Stimulated activated CD4-positive, alpha-beta T cell treated with anti-CD3 and anti-CD28 coated beads, Interleukin-2, amount 100 ng/mL, for 4 hours (primary cell): Measurements from ENCODE around the gene MYH6.
"Not testable (repeated sequence)": the region's sequence is repeated elsewhere in the genome, so short reads cannot be mapped to it uniquely, and the experiment has no call there.

Source experiments
- DNase-seq: peaks from one replicate; pipeline ENCODE4 v3.0.0-alpha.2; 2020; ENCODE audit warnings: low read depth

The MYH6 gene

DNA sequence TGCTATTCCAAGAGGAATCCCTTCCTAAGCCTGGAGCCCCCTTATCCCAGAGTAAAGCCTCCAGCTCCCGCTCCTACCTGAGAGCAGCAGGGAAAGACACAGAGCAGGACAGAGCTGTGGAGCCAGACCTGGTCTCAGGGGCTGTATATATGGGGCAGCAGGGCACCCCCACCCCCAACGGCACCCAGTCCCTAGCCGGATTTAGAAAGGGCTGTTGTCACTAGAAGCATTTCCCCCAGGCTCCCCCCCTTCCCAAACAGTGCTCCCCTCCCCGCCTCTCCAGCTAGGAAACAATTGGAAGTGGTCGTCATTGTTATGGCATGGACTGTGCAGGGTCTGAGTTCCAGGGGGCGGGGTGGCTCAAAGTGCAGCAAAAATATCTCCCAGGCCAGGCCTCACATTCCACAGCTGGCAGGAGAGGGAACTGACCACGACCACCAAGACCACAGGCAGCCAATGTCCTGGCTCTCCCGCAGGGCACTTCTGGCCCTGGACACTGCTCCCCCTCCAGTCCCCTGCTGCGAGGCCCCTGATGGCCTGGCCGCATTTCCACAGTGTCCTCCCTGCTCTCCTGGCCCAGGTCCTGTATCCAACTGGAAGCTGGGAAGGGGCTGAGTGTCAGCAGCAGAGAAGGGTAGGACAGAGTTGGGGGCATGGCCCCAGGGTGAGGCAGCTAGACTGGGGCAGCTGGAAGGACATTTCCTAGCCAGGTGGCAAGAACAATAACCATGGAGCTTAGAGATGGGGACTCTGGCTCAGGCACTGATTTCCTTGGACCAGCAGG is 27.7 kb upstream of the MYH6 start, which contains the start of gene MYH7:
Gene MYH7 (minus strand): TSS at position 118 of the 784 bp plus-strand sequence. CDS start 1,928 bp downstream, outside the sequence.
- DNase-seq: no peak

DNA sequence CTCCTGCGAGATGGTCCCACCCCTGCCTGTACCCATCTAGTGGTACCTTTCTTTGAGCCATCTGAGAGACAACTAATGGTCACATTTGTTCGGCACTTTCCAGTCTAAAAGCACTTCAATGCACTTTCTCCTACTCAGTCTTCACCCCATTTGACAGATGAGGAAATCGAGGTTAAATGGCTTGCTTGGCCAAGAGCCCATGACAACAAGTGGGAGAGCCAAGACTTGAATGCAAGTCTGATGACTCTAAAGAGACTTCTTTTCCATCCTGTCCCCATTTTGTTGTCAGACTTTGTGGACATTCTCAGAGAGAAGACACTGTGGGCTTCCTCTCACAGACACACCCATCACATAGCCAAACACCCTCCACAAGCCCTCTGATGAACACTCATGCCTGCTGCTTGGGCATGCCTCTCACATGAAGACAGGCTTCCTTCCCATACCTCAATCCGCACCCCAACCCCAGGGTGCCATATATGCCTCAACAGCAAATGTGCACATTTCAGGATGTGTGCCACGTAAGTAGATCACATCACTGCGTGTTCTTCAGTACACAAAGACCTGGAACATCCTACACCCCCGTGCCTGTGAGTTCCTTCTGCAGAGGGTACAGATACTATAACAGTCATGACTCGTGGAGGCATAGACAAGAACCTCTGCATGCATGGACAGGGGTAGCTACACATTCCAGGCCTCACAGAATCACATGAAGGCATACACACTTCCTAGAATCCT is 26.6 kb upstream of the MYH6 start:
- no peak for DNase-seq

DNA sequence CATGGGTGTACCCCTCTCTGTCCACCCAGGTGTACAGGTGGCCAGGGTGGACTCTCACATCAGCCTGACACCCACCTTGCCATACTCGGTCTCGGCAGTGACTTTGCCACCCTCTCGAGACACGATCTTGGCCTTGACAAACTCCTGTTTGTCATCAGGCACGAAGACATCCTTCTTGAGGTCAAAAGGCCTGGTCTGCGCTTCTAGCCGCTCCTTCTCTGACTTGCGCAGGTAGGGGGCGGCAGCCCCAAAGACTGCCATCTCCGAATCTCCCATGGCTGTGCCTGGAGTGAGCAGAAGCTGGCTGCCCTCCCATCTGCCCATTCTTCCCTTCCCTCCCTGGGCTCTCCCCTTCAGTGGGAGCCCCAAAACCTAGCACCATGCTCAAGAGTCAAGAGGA is 25.4 kb upstream of the MYH6 start:
- no peak for DNase-seq

DNA sequence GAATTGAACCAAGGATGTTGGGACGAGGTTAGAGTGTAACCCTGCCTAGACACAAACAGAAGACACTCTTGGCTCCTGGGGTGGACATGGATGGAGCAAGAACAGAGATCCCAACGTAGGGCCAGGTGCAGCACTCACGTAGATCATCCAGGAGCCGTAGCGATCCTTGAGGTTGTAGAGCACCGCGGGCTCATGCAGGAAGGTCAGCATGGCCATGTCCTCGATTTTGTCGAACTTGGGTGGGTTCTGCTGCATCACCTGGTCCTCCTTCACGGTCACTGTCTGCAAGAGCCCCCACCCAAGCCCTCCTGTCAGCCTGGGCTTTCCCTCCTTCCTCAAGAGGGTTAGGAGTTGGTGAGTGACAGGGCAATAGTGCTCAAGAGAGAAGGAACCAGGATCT is 24.9 kb upstream of the MYH6 start:
- no peak for DNase-seq

DNA sequence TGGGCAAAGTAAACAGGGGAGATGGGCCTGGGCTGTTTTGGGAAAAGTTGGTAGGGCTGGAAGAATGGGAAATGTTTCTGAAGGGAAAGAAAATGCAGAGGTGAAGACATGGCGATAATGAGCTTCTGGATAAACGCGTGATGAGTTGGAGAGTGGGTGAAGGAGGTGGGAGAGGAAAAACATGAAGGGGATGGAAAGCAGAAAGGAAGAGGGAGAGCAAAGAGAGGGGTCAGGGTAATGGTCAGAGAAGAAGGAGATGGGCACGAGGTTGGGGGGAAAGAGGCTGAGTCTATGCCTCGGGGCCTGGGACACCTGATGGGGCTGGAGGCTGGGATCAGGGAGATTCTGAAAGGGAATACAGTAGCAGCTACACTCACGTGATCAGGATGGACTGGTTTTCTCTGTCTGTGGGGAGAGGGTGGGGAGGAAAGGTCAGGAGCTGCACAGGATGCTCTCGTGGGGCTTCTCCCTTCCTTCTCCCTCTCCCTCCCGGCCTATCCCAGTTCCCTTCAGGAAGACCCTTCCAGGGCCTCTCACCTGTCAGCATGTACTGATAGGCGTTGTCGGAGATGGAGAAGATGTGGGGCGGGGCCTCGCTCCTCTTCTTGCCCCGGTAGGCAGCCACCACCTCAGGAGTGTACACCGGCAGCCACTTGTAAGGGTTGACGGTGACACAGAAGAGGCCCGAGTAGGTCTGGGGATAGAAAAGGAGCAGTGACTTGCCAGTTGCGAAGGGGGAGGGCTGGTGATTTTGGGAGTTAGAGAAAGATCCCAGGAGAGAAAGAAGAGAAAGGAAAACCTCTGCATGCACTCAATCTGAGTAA is 24.2 kb upstream of the MYH6 start:
- no peak for DNase-seq

DNA sequence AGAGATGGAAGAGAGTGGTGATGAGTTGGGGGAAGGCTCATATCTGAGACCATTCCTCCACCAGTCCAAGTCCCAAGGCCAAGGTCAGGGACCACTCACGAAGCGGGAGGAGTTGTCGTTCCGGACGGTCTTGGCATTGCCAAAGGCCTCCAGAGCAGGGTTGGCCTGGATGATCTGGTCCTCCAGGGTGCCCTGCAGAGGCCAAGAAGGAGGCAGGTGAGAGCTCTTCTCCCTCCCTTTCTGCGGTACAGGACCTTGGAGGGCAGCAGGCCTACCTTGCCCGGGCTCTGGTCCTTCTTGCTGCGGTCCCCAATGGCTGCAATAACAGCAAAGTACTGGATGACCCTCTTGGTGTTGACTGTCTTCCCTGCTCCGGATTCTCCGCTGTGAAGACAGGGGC is 23.4 kb upstream of the MYH6 start:
- no peak for DNase-seq

DNA sequence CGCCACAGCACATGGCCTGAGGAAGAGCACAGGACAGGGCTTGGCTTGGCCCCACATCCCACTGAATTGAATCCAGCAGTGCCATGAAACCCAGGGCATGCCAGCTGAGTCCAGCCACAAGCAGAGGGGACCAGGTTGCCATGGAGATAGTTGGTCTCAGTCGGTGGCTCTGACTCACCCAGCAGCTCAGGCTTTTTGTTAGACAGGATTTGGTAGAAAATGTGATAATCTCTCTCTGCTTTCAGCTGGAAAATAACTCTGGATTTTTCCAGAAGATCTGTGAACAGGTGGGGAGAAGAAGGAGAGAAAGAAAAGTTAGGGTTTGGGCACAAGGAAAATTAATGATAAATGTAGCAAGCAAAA is 22.6 kb upstream of the MYH6 start:
- DNase-seq: no peak

DNA sequence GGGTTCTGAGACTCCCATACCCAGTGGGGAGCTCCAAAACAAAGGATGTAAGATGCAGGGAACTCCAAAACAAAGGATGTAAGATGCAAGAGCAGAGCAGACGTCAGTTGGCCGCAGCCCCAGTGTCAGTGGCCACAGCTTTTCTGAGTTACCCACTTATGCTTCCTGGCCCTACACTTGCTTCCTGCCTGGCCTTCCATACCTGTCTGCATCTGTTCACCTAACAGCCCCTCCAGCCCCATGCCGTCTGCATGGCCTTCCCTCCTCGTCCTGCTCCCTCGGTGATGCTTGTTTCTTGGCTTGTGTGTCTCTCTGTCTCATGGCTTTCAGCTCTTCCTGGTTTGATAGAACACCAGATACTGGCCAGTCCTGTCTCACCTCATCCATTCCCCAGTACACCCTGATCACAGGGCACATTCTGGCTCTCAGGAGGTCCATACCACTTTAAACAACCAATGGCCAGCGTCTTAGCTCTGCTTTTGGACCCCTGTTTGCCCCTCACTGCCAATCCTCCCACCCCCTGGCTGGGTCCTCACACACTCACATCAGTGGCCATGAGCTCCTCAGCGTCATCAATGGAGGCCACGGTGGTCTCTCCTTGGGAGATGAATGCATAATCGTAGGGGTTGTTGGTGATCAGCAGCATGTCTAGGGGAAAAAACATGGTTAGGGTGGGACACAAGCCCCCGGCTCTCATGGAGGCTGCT is 22.1 kb upstream of the MYH6 start:
- DNase-seq: no peak

DNA sequence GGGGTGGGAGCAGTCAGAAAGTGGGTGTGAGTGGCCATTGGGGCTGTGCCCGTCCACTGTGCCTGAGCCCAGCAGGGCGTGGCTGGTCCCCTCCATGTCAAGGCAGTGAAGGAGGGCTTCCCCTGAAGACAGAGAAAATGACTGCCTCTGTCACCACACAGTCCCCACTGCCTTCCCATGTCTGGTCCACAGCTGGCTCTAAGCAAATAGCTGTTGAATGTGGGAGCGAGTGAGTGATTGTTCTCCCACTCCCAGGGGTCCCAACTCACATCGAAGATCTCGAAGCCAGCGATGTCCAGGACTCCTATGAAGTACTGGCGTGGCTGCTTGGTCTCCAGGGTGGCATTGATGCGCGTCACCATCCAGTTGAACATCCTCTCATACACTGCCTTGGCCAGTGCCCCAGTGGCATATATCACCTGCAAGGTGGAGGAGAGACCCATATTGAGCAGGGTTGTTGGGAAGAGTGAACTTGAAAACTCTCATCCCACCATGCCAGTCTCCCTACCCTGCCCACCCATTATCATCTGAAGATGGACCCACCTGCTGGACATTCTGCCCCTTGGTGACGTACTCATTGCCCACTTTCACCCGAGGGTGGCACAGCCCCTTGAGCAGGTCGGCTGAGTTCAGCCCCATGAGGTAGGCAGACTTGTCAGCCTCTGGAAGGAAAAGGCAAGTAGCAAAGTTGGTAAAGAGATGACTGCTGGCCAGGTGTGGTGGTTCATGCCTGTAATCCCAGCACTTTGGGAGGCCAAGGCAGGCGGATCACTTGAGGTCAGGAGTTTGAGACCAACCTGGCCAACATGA is 20.8 kb upstream of the MYH6 start:
- DNase-seq: no peak

DNA sequence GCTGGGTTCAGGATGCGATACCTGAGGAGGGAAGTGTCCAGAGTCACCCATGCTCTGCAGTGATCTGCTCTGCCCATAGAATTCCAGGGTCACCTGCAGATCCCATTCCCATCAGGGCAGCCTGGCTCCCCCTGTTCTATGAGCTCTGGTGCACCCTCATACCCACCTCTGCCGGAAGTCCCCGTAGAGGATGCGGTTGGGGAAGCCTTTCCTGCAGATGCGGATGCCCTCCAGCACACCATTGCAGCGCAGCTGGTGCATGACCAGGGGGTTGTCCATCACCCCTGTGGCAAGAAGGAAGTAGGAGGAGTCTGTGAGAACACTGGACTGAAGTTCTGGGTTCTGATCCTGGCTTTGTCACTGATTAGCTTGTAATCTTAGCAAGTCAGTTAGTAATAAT is 17.7 kb upstream of the MYH6 start:
- not testable (repeated sequence) for DNase-seq

DNA sequence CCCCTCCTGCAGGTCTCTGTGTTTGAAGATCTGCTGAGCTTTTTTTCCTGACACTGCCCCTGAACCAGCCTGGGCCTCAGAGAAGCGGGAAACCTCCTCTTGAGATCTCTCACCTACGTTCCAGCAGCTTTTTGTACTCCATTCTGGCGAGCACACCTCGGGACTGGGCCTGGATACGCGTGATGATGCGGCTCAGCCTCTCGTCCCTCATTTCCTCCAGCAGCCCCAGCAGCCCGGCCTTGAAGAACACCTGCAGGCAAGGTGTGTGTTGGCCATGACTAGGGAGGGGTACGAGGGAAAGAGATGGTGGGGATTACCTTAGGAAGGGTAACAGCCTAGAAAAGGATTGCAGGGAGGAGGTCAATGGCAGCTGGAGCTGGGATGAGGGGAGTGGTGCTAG is 17.1 kb upstream of the MYH6 start:
- DNase-seq: no peak

DNA sequence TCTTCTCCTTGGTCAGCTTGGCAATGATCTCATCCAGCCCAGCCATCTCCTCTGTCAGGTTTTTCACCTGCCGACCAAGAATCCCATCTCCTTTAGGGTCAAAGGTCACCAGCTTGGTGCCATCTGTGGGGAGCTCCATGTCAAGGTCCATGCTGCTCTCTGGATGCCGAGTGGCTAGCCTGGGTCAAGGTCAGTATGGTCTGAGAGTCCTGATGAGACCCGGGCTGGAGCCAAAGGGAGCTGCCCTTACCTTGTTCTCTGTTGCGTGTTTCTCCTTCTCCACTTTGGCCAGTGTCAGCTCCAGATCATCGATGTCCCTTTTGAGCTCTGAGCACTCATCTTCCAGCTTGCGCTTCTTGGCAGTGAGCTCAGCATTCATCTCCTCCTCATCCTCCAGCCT is 15.6 kb upstream of the MYH6 start:
- DNase-seq: no peak

DNA sequence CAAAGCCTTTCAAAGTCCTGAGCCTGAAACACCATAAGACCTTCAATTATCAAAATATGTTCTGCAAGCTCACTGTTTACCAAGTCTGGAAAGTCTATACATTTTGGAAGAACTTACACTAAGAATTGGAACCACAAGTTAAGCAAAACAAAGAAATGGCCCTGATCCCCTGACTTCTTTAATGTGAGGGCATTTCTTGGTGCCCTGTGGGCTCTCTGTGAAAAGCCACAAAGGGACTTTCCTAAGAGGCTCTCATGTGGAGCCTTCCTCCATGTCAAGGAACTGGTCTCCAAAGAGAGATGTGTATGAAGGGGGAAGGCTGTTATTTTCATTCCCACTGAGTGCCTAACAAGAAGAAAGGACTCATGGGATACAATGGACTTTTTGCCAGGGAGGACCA is 13.5 kb upstream of the MYH6 start:
- DNase-seq: no peak

DNA sequence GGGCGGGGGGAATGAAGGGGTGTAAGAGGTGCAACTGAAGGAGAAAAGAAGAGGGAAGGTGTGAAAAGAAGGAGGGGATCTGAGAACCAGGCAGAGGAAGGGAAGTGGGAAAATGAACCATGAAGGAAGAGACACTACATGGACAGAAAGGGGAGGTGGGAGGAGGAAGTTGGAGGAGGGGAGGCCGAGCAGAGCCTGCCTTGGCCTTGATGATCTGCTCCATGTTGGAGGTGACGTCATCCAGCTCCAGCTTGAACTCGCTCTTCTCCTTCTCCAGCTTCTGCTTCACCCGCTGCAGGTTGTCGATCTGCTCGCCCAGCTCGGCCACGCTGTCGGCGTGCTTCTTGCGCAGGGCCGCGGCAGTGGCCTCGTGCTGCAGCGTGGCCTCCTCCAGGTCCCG is 11.6 kb upstream of the MYH6 start:
- DNase-seq: not testable (repeated sequence)

DNA sequence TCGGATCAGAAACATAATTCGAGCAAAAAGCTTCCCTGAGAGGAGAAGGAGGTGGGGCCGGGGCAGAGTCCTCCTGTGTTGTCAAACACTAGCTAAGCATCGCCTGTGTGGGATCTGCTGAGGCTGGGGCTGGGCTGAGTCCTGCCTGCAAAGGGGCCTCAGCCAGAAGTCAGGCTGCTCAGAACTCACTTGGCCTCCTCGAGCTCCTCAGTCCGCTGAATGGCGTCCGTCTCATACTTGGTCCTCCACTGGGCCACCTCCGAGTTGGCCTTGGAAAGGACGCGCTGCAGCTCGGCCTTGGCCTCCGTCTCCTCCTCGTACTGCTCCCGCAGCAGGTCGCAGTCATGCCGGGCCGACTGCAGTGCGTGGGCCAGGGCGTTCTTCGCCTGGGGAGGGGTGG is 9.9 kb upstream of the MYH6 start:
- DNase-seq: no peak

DNA sequence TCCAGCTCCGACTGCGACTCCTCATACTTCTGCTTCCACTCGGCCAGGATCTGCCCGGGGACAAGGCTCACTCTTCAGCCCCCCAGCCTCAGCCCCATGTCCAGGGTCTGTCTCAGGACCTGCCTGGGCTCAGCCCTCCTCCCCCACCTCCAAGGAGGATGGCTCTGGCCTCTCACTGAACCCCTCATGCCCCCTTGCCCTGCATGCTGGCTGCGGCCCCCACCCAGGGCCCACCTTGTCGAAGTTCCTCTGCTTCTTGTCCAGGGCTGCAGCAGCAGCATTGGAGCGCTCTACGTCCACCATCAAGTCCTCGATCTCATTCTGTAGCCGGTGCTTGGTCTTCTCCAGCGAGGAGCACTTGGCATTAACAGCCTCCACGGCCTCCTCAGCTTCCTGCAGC is 9.2 kb upstream of the MYH6 start:
- not testable (repeated sequence) for DNase-seq

DNA sequence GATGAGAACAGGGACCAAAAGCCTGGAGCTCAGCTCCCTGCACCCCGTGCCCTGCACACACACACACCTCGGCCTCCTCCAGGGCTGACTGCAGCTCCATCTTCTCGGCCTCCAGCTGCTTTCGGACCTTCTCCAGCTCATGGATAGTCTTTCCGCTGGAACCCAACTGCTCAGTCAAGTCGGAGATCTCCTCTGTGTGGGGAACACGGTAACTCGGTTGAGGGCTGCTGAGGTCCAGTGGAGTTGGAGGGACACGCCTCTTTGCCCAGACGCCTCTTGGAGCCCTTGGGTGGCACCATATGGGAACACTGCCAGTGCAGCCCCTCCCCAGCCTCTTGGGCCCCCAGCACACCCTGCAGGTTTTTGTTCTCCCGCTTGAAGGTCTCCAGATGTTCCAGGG is 8.7 kb upstream of the MYH6 start:
- DNase-seq: no peak

DNA sequence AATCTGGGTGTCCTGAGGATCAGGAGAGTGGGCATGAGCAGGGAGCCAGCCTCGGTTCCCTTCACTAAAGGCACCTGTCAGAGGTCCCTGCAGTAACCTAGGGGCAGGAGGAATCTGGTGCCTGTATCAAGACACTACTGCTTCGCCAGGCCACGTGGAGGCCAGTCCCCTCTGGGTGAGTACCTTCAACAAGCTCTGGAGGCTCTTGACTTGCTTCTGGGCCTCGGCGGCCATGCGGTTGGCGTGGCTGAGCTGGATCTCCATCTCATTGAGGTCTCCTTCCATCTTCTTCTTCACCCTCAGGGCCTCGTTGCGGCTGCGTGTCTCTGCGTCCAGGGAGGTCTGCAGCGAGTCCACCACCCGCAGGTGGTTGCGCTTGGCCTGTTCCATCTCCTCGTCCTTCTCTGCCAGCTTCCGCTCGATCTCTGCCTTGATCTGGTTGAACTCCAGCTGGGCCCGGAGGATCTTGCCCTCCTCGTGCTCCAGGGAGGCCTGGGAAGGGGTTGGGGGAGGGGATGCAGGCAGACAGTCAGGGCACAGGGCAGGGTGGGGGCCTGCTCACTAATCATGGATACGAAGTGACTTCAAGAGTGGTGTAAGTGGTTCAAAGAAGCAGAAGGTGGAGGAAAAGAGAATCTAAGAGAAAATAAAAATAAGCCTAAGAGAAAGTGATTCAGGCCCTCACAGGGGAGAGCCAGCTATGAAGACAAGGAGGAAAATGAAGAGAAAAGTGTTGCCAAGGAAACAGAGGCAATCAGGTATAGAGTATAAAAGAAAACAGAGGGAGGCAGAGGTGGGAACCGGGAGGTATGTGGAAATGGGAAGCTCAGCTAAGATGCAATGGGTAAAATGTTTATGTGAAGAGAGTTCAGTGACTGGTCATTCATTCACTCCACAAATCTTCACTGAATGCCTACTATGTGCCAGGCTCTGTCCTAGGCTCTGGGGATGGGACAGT is 8.0 kb upstream of the MYH6 start:
- DNase-seq: no peak

DNA sequence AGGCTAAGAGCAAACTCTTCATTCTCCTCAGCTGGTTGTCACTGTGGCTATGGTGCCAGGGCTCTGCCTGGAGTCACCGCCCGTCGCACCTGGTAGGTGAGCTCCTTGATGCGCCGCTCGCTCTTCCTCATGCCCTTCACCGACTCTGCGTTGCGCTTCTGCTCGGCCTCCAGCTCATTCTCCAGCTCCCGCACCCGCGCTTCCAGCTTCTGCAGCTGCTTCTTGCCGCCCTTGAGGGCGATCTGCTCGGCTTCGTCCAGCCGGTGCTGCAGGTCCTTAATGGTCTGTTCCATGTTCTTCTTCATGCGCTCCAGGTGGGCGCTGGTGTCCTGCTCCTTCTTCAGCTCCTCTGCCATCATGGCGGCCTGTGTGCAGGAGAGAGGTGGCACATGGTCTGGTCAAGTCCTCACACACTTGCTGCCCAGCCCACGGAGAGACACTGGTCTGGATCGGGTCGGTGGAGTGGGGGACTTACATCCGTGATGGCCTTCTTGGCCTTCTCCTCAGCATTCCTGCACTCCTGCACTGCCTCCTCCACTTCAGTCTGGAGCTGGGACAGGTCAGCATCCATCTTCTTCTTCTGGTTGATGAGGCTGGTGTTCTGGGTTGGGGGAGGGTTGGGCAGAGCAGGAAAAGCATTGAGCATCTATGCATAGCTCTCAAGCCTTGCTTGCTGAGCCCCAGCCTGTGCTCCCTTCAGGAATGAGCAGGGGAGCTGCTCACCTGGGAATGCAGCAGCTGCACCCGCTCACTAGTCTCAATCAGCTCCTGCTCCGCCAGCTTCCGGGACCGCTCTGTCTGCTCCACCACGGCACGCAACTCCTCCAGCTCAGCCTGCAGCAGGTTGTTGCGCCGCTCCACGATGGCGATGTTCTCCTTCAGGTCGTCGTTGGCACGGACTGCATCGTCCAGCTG is 7.1 kb upstream of the MYH6 start:
- no peak for DNase-seq
